Uterus (tissue), 2 donors: ENCODE data around the gene KRTAP19-5.

Source experiments
- CTCF ChIP-seq, 4 experiments: fragments of 200-600 bp in 2 of 4; fragments of 450-650 bp in 2 of 4; sonication (generic) in 2 of 4; IDR thresholded peaks; one replicate each; pipeline ENCODE4 v1.5.1; 2016 to 2019; ENCODE audit warnings: antibody characterized with exemption in 4 of 4, mild to moderate bottlenecking in 2 of 4, moderate library complexity in 1 of 4
- POLR2A ChIP-seq, 2 donors: fragments of 450-650 bp; IDR thresholded peaks; one replicate each; pipeline ENCODE4 v1.6.1; 2016; ENCODE audit warnings: antibody characterized with exemption in 2 of 2, mild to moderate bottlenecking in 1 of 2, moderate library complexity in 1 of 2

DNA sequence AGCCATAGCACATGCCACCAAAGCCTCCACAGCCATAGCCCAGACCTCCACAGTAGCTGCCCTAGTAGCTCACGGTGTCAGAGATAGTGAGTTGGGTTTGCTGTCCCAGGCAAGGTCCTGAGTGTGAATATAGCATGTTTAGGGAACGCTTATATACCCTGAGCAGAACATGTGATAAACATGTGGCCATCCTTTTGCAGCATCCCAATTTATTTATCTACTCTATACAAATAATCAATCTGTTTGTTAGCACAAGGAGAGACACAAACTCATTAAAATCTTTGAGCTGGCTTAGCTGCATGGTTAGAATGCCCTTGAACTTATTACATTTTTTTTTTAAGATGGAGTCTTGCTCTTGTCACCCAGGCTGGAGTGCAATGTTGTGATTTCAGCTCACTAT is 14.6 kb downstream of the KRTAP19-5 start, which contains the start of gene KRTAP19-2:
- TF ChIP-seq CTCF (IDR thresholded peaks at IDR 0.05) (no peak), POLR2A (IDR thresholded peaks at IDR 0.05) (no peak)
